H1 (cell line): Measurements from ENCODE around the gene ZNF548. TPM values are rescaled to one million over a fixed set of nuclear protein-coding genes. Genes with fewer than 3 reads are reported as not detected.

ENCODE experiments used
- CEBPB ChIP-seq: IDR thresholded peaks from 2 replicates; pipeline ENCODE4 v1.6.1; 2012; ENCODE audit warnings: low read depth, low read length
- PHF8 ChIP-seq: fragments of 200-600 bp; sonication (generic); conservative IDR thresholded peaks from 2 replicates; pipeline ENCODE4 v1.7.1; 2012; ENCODE audit warnings: low read depth, mild to moderate bottlenecking, inconsistent platforms, low read length, moderate library complexity
- SUZ12 ChIP-seq: fragments of 200-600 bp; sonication (generic); IDR thresholded peaks from 2 replicates; pipeline ENCODE4 v1.6.1; 2012; ENCODE audit warnings: mild to moderate bottlenecking, inconsistent platforms, low read length, moderate library complexity, mixed read lengths
- polyA plus RNA-seq, 7 experiments: library from polyadenylated mRNA; depleted of rRNA in 3 of 7; stranded (reverse) in 5 of 7; unstranded in 2 of 7; fragments of >200 nt in 5 of 7; fragments of 200-250 nt in 2 of 7; gene quantifications; 1 replicate in 5 of 7; 2 replicates in 1 of 7; 4 replicates in 1 of 7; pipeline versions ENCODE4 v1.2.1 to v1.2.3, GENCODE V29; 2011 to 2013; ENCODE audit warnings: missing spikeins in 2 of 7, mixed read lengths in 2 of 7
- total RNA-seq: library from RNA; stranded (reverse); fragmentation: NEBNext Ultra II Directional; extraction: Animal tissue kit (Norgen Biotek cat#: 25700); gene quantifications from 2 replicates; pipeline ENCODE4 v1.2.1, GENCODE V29; 2021
- TF ChIP-seq, protein P1 (sequence below): fragments of 300-600 bp; sonication (generic); IDR thresholded peaks from 2 replicates; pipeline ENCODE4 v1.7.1; 2012; ENCODE audit warnings: low read length, moderate library complexity, mild to moderate bottlenecking, inconsistent platforms; ENCODE audit not compliant: insufficient replicate concordance

Gene ZNF548
- total and polyA plus RNA-seq, 2 of the 8 experiments (the other 6 are each of a cell fraction or from before 2014, with no cell fraction given): 7.4 to 9.9 TPM

GRCh38 chr19:57382806-57383488 is 6.7 kb upstream of the ZNF548 start (continued):
- TF ChIP-seq, protein P1, sequence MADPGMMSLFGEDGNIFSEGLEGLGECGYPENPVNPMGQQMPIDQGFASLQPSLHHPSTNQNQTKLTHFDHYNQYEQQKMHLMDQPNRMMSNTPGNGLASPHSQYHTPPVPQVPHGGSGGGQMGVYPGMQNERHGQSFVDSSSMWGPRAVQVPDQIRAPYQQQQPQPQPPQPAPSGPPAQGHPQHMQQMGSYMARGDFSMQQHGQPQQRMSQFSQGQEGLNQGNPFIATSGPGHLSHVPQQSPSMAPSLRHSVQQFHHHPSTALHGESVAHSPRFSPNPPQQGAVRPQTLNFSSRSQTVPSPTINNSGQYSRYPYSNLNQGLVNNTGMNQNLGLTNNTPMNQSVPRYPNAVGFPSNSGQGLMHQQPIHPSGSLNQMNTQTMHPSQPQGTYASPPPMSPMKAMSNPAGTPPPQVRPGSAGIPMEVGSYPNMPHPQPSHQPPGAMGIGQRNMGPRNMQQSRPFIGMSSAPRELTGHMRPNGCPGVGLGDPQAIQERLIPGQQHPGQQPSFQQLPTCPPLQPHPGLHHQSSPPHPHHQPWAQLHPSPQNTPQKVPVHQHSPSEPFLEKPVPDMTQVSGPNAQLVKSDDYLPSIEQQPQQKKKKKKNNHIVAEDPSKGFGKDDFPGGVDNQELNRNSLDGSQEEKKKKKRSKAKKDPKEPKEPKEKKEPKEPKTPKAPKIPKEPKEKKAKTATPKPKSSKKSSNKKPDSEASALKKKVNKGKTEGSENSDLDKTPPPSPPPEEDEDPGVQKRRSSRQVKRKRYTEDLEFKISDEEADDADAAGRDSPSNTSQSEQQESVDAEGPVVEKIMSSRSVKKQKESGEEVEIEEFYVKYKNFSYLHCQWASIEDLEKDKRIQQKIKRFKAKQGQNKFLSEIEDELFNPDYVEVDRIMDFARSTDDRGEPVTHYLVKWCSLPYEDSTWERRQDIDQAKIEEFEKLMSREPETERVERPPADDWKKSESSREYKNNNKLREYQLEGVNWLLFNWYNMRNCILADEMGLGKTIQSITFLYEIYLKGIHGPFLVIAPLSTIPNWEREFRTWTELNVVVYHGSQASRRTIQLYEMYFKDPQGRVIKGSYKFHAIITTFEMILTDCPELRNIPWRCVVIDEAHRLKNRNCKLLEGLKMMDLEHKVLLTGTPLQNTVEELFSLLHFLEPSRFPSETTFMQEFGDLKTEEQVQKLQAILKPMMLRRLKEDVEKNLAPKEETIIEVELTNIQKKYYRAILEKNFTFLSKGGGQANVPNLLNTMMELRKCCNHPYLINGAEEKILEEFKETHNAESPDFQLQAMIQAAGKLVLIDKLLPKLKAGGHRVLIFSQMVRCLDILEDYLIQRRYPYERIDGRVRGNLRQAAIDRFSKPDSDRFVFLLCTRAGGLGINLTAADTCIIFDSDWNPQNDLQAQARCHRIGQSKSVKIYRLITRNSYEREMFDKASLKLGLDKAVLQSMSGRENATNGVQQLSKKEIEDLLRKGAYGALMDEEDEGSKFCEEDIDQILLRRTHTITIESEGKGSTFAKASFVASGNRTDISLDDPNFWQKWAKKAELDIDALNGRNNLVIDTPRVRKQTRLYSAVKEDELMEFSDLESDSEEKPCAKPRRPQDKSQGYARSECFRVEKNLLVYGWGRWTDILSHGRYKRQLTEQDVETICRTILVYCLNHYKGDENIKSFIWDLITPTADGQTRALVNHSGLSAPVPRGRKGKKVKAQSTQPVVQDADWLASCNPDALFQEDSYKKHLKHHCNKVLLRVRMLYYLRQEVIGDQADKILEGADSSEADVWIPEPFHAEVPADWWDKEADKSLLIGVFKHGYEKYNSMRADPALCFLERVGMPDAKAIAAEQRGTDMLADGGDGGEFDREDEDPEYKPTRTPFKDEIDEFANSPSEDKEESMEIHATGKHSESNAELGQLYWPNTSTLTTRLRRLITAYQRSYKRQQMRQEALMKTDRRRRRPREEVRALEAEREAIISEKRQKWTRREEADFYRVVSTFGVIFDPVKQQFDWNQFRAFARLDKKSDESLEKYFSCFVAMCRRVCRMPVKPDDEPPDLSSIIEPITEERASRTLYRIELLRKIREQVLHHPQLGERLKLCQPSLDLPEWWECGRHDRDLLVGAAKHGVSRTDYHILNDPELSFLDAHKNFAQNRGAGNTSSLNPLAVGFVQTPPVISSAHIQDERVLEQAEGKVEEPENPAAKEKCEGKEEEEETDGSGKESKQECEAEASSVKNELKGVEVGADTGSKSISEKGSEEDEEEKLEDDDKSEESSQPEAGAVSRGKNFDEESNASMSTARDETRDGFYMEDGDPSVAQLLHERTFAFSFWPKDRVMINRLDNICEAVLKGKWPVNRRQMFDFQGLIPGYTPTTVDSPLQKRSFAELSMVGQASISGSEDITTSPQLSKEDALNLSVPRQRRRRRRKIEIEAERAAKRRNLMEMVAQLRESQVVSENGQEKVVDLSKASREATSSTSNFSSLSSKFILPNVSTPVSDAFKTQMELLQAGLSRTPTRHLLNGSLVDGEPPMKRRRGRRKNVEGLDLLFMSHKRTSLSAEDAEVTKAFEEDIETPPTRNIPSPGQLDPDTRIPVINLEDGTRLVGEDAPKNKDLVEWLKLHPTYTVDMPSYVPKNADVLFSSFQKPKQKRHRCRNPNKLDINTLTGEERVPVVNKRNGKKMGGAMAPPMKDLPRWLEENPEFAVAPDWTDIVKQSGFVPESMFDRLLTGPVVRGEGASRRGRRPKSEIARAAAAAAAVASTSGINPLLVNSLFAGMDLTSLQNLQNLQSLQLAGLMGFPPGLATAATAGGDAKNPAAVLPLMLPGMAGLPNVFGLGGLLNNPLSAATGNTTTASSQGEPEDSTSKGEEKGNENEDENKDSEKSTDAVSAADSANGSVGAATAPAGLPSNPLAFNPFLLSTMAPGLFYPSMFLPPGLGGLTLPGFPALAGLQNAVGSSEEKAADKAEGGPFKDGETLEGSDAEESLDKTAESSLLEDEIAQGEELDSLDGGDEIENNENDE: no peak
- TF ChIP-seq SUZ12 (no peak), CEBPB (no peak), PHF8 (no peak)
